Suprapubic skin (tissue), 3 donors: ENCODE measurements around the gene HIGD1A.

Source experiments
- EP300 ChIP-seq: sonication (generic); formaldehyde crosslinking; IDR thresholded peaks from one replicate; pipeline ENCODE4 v1.6.1; 2017; ENCODE audit warnings: antibody characterized with exemption
- POLR2A ChIP-seq, 2 donors: fragments of 450-650 bp; IDR thresholded peaks; one replicate each; pipeline ENCODE4 v1.6.1; 2017; ENCODE audit warnings: antibody characterized with exemption in 2 of 2, mild to moderate bottlenecking in 2 of 2, moderate library complexity in 2 of 2
- TF ChIP-seq, protein P1 (sequence below), 2 donors: fragments of 200-600 bp in 1 of 2; fragments of 450-650 bp in 1 of 2; sonication (generic) in 1 of 2; IDR thresholded peaks; one replicate each; pipeline ENCODE4 v1.5.1; 2016 to 2019; ENCODE audit warnings: antibody characterized with exemption in 2 of 2, mild to moderate bottlenecking in 1 of 2, moderate library complexity in 1 of 2

GRCh38 chr3:42844815-42845214 lies 40.5 kb upstream of the HIGD1A start:
- TF ChIP-seq EP300: no peak
- TF ChIP-seq, protein P1, sequence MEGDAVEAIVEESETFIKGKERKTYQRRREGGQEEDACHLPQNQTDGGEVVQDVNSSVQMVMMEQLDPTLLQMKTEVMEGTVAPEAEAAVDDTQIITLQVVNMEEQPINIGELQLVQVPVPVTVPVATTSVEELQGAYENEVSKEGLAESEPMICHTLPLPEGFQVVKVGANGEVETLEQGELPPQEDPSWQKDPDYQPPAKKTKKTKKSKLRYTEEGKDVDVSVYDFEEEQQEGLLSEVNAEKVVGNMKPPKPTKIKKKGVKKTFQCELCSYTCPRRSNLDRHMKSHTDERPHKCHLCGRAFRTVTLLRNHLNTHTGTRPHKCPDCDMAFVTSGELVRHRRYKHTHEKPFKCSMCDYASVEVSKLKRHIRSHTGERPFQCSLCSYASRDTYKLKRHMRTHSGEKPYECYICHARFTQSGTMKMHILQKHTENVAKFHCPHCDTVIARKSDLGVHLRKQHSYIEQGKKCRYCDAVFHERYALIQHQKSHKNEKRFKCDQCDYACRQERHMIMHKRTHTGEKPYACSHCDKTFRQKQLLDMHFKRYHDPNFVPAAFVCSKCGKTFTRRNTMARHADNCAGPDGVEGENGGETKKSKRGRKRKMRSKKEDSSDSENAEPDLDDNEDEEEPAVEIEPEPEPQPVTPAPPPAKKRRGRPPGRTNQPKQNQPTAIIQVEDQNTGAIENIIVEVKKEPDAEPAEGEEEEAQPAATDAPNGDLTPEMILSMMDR (IDR thresholded peaks at IDR 0.05): no peak
- TF ChIP-seq POLR2A (IDR thresholded peaks at IDR 0.05): no peak
